GM19025 (cell line): Measurements from ENCODE around the gene TSPEAR.
"Not testable (repeated sequence)": the region's sequence is repeated elsewhere in the genome, so short reads cannot be mapped to it uniquely, and the experiment has no call there.

Experiments used
- ATAC-seq: cut with Tn5 transposase; IDR thresholded peaks from one replicate; pipeline ENCODE4 v1.9.1; 2021; ENCODE audit warnings: mild to moderate bottlenecking, low read depth, moderate library complexity; ENCODE audit not compliant: unreplicated experiment

TSPEAR gene

DNA sequence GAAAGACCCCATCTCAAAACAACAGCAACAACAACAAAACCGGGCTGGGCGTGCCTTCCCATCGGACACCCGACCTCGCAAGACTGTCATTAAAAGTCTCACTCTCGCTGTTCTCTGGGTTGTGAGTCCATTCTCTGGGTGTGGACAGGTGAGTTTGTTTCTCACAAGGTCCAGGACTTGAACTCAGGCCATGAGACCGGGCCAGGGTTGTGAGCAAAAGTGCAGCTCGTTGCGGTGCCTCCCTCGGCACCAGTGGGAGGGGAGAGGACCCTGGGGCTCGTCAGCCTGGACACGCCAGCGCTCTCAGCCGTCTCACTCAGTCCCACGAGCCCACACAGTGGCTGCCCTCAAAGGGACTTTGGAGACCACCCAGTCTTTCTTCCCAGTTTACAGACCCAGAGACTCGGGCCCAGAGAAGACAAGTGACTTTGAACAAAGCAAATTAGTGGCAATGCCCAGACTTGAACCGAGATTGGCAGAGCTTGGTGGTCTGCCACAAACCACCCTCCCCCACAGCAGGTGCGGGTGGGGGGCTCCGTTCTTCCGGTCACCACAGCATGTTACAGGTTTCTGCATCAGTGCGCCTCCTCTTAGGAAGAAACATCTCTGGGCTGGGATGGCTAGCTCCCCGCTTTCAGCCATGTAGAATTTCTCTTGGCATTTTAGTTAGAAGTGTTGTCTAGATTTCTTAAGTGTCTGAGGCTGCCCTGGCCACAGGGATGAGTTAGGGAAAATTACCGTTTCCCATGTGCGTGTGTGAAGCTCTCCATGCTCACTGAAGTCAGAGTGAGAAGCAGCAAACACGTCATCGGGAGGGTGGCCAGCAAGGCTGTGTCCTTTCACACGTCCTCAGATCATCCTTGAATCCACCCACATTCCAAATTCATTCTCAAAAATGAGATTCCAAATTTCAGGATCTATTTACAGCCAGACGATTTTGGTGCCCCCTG, 227.8 kb downstream of the TSPEAR start:
- ATAC-seq: no peak

DNA sequence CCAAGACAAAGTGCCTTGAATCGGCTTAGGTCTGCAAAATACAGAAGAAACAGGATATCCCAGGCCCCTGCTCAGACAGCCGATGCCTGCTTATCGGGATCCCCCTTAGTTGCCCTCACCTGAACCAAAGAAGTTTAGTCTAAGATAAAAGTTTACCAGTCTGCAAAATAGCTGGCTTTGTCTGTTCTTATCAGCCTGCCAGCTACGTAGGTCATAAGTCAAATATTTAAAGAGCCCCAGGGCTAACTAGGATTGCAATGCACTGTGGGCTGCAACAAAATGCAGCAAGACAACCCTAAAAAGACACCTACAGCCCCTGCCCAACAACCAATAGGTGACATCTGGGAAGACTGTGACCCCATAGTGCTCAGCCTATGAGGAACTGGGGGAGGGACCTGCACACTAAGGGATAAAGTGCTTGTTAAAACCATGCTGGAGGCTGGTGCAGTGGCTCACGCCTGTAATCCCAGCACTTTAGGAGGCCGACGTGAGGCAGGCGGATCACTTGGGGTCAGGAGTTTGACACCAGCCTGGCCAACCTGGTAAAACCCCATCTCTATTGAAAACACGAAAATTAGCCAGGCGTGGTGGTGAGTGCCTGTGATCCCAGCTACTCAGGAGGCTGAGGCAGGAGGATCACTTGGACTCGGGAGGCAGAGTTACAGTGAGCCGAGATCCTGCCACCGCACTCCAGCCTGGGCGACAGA, 228.6 kb downstream of the TSPEAR start:
- no peak for ATAC-seq

DNA sequence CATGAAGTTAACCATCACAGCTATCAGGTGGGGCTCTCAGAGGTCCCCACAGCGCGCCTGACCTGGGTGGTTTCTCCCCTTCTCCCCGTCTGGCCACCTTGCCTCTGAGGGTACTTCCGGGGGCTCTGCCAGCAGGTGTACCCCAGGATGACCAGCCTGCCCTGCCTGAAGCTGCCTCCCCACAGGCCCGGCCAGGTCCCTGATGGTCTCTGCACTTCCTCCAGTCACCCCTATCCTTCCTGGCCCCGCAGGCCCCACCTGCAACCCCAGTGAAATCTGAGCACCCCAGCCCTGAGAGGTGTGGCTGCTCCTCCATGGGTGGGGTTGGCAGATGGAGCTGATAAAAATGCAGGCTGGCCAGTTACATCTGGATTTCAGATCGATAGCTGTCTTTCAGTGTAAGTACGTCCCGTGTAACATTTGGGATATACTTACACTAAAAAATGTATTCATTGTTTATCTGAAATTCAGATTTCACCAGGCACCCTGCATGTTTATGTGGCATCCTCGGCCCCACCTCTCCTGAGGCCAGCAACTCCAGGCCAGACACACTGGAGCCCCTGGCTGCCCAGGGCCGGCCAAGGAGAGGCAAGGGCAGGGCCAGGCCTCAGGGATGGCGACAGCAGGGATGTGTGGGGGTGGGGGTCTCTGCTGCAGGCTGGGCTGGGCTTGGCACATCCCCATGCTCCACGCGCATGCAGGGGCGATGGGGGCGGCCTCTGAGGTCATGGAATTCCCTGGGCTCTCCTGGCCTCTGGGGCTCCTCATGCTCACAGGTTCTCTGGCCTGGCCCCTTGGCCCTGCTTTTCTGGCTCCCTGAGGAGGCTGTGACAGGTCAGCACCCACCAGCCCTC, 230.9 kb downstream of the TSPEAR start:
- no peak for ATAC-seq

DNA sequence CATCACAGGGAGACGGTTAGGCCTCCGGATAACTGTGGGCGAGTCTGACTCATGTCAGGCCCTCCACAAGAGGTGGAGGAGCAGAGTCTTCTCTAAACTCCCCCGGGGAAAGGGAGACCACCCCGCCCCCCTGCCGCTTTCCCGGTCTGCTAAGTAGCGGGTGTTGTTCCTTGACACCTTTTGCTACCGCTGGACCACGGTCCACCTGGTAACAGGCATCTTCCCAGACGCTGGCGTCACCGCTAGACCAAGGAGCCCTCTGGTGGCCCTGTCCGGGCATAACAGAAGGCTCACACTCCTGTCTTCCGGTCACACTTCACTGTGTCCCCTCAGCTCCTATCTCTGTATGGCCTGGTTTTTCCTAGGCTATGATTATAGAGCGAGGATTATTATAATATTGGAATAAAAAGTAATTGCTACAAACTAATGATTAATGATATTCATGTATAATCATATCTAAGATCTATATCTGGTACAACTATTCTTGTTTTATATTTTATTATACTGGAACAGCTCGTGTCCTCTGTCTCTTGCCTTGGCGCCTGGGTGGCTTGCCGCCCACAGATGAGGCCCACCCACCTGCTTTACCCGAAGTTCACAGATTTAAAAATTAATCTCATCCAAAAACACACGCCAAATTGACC, 231.7 kb downstream of the TSPEAR start:
- not testable (repeated sequence) for ATAC-seq

DNA sequence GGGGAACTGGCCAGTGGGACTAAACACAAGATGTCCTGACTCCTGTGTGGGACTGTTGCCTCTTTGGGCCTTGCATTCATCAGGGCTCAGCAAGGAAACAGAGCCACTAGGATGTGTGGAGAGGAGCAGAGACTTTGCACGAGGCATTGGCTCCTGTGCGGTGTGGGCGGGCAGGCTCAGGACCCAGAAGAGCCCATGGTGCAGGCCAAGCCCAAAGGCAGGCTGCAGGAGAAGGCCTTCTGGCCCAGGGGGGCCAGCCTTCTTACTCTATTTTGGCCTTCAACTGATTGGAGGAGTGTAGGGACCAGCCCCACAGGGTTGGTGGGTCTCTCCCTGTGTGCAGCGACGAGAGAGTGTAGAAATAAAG, 232.6 kb downstream of the TSPEAR start:
- ATAC-seq: no peak

DNA sequence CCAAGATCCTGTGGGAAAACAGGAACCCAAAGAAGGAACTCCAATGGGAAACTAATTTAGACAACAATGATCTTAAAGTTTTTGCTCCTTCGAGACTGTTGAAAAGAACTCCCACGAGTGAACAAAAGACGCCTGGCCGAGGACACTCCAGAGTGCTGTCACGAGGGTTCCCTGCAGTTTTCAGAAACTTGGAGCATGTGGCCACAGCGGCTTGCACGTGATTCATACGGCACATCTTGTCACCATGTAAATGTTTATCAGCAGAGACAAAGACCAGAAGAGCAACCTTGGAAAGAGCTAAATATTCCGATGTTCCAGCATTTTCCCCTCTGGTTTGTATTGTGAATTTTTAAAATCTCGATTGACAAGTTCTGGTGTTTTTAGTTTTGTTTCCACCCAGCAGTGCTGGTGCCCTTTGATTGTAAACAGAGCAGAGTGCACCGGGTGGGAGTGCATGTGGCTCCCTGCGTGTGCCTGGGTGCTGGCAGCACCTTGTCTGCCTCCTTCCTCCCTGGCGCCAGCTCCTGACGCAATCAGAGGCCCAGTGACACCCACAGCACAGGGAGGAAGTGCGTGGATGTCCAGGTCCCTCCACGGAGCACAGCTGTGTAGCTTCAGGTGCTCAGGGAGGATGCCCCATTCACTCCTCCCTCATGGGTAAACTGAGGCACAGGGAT, 233.1 kb downstream of the TSPEAR start:
- no peak for ATAC-seq

DNA sequence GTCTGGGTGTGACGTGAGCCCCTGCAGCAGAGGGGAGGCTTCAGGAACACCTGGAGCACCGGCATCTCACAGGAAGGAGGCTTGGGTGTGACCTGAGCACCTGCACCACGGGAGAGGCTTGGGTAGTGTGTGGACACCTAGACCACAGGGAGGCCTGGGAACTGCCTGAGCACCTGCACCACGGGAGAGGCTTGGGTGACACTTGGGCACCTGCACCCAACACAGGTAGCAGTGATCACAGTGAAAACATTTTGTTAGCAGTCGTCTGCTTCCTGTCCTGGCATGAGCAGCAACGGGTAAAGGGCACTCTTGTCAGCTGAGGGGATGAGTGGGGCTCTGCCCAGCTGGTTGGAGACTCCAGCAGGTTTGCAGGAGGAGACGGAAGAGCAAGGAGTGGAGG, 233.7 kb downstream of the TSPEAR start:
- ATAC-seq: no peak

DNA sequence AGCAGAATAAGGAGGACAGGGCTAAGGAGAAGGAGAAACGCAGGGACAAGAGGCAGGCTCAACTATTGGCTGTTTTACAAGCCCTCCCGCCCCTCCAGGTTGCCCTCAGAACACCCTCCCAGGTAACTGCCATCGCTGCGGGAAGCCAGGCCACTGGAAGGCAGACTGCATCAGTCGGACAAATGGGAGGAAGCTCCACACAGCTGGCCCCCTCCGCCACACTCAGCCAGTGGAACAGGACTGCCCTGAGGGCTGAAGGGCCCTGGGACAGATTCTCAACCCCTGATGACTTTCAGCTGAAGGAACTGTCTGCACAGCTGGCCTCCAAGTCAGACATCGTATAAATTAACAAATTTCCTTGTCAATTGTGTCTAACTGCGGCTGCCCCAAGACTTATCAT, 234.2 kb downstream of the TSPEAR start:
- no peak for ATAC-seq

DNA sequence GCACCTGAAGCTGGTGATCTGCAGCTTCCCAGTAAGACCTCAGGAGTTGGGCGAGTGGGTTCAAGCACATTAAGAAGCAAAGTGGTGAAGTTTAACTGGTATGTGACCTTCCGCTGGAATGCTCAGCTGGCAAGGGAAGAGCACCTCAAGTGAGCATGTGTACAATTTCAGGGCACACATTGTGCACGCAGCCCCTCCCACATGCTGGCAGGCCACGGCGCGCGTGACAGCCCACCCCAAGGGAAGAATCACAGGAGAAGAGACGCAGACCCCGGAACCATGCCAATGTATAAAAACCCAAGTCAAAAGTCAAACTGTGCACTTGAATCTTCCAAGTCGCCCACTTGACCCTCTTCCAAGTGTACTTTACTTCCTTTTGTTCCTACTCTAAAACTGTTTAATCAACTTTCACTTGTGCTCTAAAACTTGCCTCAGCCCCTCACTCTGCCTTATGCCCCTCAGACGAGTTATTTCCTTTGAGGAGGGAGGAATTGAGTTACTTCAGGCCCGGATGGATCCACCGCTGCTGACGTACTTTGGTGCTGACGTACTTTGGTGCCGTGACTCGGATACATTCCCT, 236.0 kb downstream of the TSPEAR start:
- ATAC-seq: no peak

DNA sequence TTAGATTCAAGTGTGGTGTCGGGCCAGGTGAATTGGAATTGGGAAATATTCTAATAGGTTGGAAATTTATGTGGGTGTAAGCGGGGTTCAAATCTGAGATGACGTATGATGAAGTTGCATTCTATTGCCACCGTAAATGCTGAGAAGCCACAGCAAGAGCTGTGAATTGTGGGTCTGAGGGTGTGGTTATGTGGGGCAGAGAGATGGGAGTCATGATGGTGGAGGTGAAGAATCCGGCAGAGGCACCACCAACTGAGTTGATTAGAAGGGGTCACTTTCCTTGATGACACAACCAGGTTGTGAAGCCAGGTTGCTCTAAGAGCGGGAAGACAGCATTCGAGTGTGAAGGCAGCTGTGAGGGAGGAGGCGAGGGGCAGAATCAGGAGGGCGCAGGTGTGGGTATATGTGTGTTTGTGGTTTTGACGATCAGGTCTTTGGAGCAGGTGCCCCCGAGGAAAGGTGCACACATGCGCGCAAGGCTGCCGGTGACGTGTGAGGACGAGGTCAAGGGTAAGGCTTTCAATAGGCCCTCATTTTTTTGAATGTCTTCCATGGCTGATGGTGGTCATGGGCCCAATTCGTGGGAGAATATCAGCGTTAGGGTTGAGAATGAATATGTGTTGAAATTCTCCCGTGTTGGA, 237.3 kb downstream of the TSPEAR start:
- no peak for ATAC-seq

DNA sequence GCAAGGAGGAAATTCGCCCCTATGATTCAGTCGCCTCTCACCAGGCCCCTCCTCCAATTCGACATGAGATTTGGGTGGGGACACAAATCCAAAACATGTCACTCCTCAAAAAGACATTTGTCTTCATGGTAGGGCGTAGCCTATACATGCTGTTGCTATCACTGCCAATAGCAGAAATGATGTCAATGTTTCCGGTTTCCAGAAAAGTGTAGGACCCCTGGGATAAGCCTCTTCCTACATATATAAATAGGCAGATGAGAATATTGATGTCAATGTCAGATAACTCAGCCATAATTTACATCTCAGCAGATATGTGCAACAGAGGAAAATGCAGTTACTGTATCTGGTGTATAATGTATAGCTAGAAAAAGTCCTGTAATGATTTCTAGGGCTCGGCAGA, 239.4 kb downstream of the TSPEAR start:
- ATAC-seq: no peak

DNA sequence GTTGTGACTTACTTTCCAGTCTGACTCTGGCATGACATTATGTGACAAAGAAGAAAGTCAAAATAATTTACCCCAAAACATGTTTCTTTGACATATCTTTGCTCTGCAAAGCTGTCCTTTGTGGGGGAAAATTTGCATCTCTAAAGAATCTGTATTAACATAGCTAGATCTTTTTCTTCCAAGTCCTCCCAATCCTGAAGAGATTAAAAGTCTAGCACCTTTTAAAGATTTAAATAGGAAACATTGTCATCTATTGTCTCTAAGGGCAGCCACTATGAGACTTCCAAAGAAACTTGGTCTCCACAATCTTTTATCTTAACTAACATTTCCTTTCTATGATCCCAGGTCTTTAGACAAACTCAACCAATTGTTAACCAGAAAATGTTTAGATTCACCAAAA, 240.0 kb downstream of the TSPEAR start:
- no peak for ATAC-seq

DNA sequence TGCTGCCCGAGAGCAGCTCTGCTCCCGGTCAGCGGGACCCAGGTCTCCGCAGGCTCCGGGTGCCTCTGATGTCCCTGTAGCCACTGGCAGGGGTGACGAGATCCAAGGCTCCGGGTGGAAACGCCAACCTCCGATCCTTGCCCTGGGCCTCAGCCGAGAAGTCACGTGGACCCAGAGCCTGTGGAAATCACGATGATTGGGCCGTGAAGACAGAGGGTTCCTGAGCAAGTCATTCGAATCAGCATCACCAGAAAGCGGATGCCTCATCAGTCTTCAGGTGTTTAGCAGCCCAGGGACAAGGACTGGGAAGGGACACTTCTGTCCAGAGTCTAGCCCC, 243.5 kb downstream of the TSPEAR start:
- no peak for ATAC-seq

DNA sequence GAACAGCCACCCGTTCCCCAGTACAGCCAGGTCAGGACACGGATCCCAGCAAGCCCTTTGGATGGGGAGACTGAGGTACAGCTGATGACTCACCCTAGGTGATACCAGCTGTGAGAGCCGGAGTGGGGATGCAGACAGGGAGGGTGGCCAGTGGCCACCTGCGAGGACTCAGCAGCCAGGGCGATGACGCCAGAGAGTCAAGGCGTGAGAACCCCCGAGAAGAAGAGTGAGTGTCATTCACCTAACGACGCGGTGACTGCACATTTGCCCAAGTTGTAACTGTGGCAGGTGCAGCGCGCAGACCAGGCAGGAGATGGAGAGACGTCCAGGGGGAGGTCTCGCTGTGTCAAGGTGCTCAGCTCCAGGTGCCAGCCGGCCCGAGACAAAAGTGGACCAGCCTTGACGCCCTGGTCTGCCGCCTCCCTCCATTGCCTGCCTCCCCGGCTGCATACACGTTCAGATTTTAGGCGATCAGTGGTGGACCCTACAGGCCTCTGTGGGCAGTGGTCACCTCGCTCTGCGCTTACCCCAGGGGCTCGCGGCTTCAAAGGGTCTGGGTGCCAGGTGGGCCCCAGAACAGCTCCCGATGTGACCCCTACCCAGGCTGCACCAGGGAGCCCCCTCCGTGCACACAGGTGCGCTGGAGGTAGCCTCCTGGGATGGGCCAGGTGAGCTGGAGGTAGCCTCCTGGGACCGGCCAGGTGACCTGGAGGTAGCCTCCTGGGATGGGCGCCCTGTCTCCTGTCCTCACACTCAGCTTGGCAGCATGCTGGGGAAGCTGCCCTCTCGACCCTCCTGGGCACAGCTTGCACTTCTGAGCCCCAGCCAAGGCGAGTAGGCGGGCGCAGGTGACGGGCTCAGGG, 244.1 kb downstream of the TSPEAR start:
- ATAC-seq: no peak

DNA sequence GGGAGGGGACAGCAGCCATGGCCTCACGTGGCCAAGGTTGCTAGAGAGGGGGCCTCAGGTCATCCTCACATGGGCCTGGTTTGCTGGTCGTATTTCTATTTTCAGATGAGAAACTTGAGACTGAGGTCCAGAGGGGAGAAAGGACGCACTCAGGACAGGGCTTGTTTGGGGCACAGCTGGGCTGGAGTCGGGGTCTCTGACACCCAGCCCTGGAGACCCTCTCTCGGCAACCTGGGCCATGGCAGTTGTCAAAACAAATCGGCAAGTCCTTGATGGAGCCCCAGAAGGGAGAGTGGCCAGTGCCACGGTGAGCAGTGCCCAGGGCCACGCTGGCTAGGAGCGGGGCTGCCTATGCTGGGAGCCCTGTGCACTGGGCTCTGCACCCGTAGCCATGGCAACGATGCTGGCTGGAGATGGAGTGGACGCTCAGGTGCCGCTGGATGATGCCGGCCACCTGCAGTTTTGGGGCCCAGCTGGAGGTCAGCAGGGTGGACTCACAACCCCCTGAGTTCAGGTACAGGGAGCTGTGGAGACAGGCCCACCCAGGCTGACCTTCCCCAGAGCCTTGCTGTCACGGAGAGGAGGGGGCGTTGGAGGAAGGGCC, 244.9 kb downstream of the TSPEAR start:
- no peak for ATAC-seq

DNA sequence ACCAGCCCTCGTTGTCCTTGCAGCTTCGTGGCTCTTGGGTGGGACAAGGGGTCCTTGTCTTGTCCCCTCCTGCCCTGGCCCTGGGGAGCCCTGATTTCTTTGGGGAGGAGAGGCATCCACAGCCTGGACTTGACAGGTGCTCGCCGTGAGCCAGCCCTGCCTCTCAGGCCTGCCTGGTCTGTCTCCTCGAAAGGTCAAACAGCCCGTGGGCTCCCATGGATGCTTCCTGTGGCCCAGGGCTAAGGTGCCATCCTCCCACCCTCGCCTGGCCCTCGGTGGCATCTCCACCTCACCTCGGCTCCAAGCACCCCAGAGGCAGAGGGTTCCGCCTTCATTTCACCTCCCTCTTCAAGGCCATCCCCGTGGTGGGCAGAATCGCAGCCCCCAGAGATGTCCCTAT, 247.0 kb downstream of the TSPEAR start:
- ATAC-seq: no peak

DNA sequence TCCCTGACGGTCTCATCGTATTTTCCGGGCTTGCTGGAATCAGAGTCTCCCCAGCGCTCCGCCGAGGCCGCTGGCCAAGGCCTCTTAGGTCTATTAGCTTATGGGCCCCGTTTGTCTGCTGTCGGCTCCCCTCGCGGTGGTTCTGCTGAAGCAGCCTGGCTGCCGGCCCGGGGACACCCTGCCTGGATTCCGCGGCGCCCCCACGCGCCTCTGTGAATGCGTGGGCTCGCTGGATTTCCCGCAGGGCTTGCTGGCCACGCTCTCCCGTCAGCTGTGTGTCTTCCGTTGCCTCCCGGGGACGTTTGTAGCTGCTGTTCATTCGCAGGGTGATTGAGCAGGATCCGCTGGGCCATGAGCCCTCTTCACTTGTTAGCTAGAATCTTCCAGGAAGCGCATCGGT, 247.6 kb downstream of the TSPEAR start:
- no peak for ATAC-seq

DNA sequence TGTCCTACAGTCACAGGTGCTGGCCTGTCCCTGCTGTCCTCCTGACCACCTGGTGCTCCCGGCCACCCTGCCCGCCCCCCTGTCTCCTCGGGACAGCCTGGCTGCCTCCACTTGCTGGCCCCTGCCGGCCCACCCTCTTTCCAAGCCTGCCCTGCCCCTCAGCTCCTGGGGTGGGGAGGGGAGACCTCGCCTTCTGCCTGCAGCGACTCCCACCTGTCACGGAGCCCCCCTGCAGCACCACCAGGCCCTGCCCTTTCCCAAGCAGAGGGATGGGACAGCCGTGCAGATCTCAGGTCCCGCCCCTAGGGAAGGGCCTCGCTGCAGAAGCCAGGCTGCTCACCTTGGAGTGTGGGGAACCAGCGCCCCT, 248.6 kb downstream of the TSPEAR start:
- ATAC-seq: no peak
